Stimulated activated memory B cell treated with anti-CD40 and anti-IgM and Interleukin-4, amounts not matched to agents 10 μg/mL and 1 μg/mL and 100 μg/mL, for 72 hours (primary cell): ENCODE results near the gene MRPL17.
A peak's percentile ranks its signal among the peaks of the same experiment; 100 is the strongest.

ENCODE experiments used
- ATAC-seq: fragments of 150-1000 bp; cut with Tn5 transposase; 2 replicates; pipeline ENCODE4 v1.10.0; 2021
- H3K27ac Mint-ChIP-seq: one replicate; pipeline ENCODE4 v1.8.0; 2022; ENCODE audit warnings: mild to moderate bottlenecking, mixed read lengths
- H3K27me3 Mint-ChIP-seq: one replicate; pipeline ENCODE4 v1.8.0; 2022; ENCODE audit warnings: mixed read lengths
- H3K36me3 Mint-ChIP-seq: one replicate; pipeline ENCODE4 v1.8.0; 2022; ENCODE audit warnings: mixed read lengths
- H3K4me1 Mint-ChIP-seq: one replicate; pipeline ENCODE4 v1.8.0; 2022; ENCODE audit warnings: mixed read lengths
- H3K4me3 Mint-ChIP-seq: one replicate; pipeline ENCODE4 v1.8.0; 2022; ENCODE audit warnings: mild to moderate bottlenecking, moderate library complexity, mixed read lengths
- H3K9me3 Mint-ChIP-seq: one replicate; pipeline ENCODE4 v1.8.0; 2022; ENCODE audit warnings: mixed read lengths

The MRPL17 gene

DNA sequence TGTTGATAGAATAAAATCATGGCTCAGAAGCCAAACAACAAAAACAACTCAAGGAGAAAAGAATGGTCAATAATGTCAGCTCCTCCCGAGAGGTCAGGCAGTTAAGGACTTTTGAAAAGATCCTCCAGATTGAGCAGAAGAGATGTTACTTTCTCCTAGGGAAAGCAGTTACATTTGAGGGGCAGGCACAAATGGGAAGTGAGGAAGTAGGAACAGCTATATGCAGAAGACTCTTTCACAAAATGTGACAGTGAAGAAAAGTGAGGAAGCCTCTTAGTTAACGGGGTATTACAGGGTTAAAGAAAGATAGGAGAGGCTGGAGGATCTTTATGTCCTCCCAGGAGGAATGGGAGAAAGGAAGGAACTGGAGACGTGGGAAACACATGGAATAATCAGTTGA, 31.0 kb downstream of the MRPL17 start:
- Mint-ChIP-seq H3K27me3 (peaks cover 15% of the 10 kb centered on the region), H3K9me3 (no peaks in the 10 kb centered on the region), H3K4me3 (no peak overlapping the region), H3K27ac (no peak overlapping the region), H3K4me1 (peaks cover 10% of the 10 kb centered on the region), H3K36me3 (peaks cover 8% of the 10 kb centered on the region)
- no peak for ATAC-seq

GRCh38 chr11:6650980-6651379, 32.2 kb downstream of the MRPL17 start:
- H3K4me3 Mint-ChIP-seq = no peak overlapping the region
- peaks cover 4% of the 10 kb centered on the region for H3K27me3 Mint-ChIP-seq
- H3K4me1 Mint-ChIP-seq = peaks cover 2% of the 10 kb centered on the region
- H3K36me3 Mint-ChIP-seq = peaks cover 1% of the 10 kb centered on the region
- H3K27ac Mint-ChIP-seq = no peak overlapping the region
- no peaks in the 10 kb centered on the region for H3K9me3 Mint-ChIP-seq
- ATAC-seq = no peak

DNA sequence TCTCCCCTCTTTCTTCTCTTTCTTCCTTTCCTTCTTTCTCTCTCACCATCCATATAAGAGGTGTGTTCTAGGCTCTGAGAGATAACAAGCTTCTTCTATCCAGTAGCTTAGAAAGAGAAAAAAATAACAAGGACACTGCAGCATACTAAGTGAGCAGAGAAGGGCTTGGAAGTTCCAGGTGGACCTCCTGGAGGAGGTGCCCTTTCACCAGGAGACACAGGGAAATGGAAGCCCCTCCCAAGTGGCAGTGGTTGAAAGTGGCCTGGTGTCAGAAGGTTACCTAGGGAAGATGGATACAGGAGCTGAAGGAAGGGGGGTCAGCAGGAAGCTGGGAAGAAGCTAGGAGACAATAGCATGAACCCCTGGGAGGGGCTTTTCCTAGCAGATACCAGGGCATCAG, 33.0 kb downstream of the MRPL17 start:
- H3K27ac Mint-ChIP-seq = no peak overlapping the region

DNA sequence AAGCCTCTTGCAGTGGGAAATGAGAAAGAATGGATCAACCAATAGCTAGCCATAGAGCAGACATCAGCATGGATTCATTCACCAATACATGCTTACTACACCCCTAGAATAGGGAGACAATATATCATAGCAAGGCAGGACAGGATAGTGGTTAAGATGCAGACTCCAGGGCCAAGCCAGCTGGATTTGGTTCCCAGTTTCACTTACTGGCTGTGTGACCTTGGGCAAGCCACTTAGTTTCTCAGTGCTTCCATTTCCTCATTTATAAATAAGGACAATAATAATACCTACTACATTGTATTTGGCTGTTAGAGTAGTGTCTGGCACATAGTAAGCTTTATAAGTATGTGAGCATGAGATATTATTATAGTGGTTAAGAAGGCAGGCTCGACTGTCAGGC, 34.6 kb downstream of the MRPL17 start:
- no peak for ATAC-seq
- Mint-ChIP-seq H3K4me1 (no peaks in the 10 kb centered on the region), H3K27ac (no peak overlapping the region), H3K36me3 (no peaks in the 10 kb centered on the region), H3K9me3 (no peaks in the 10 kb centered on the region), H3K27me3 (no peaks in the 10 kb centered on the region), H3K4me3 (no peak overlapping the region)

More for the DNA sequence above, 33.0 kb downstream of the MRPL17 start:
- no peaks in the 10 kb centered on the region for H3K36me3 Mint-ChIP-seq
- ATAC-seq = no peak
- no peak overlapping the region for H3K4me3 Mint-ChIP-seq
- no peaks in the 10 kb centered on the region for H3K27me3 Mint-ChIP-seq
- H3K9me3 Mint-ChIP-seq = no peaks in the 10 kb centered on the region
- no peaks in the 10 kb centered on the region for H3K4me1 Mint-ChIP-seq

DNA sequence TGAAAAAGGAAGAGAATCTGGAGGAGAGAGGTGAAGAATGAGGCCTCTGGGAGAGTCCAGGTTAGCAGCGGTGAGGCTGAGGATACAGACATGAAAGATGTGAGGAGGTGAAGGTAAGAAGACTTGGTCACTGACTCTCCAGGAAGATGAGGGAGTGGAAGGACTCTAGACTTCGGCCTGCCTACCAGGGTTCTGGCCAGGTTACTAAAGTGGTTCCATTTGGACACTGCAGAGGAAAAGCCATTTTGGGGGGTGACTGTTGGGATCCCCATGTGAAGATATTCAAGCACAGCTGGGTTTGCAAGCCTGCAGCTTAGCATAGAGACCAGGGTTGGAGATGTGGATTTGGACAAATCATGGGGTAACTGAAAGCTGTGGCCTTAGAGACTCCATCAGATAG, 35.3 kb downstream of the MRPL17 start:
- Mint-ChIP-seq H3K27ac (no peak overlapping the region), H3K27me3 (no peaks in the 10 kb centered on the region), H3K4me3 (no peak overlapping the region), H3K4me1 (no peaks in the 10 kb centered on the region), H3K36me3 (no peaks in the 10 kb centered on the region), H3K9me3 (no peaks in the 10 kb centered on the region)
- no peak for ATAC-seq

GRCh38 chr11:6646918-6647679, 36.0 kb downstream of the MRPL17 start:
- H3K36me3 Mint-ChIP-seq = no peaks in the 10 kb centered on the region
- peak; percentile 91 for ATAC-seq
- H3K27me3 Mint-ChIP-seq = no peaks in the 10 kb centered on the region
- no peaks in the 10 kb centered on the region for H3K9me3 Mint-ChIP-seq
- no peak overlapping the region for H3K4me3 Mint-ChIP-seq
- no peak overlapping the region for H3K27ac Mint-ChIP-seq
- no peaks in the 10 kb centered on the region for H3K4me1 Mint-ChIP-seq

- Mint-ChIP-seq H3K4me1 (no peaks in the 10 kb centered on the region), H3K27ac (no peak overlapping the region), H3K36me3 (no peaks in the 10 kb centered on the region), H3K4me3 (no peak overlapping the region), H3K9me3 (no peaks in the 10 kb centered on the region), H3K27me3 (no peaks in the 10 kb centered on the region)
- peak; percentile 17 for ATAC-seq
Measured at GRCh38 chr11:6646576-6646917, 36.6 kb downstream of the MRPL17 start.

GRCh38 chr11:6646071-6646470, 37.1 kb downstream of the MRPL17 start:
- no peaks in the 10 kb centered on the region for H3K36me3 Mint-ChIP-seq
- no peak overlapping the region for H3K27ac Mint-ChIP-seq
- H3K9me3 Mint-ChIP-seq = no peaks in the 10 kb centered on the region
- peak; percentile 64 for ATAC-seq
- no peaks in the 10 kb centered on the region for H3K27me3 Mint-ChIP-seq
- H3K4me3 Mint-ChIP-seq = no peak overlapping the region
- no peaks in the 10 kb centered on the region for H3K4me1 Mint-ChIP-seq

- H3K4me1 Mint-ChIP-seq = peaks cover 6% of the 10 kb centered on the region
- H3K9me3 Mint-ChIP-seq = no peaks in the 10 kb centered on the region
- no peak for ATAC-seq
- H3K4me3 Mint-ChIP-seq = no peak overlapping the region
- H3K27ac Mint-ChIP-seq = no peak overlapping the region
- H3K36me3 Mint-ChIP-seq = no peaks in the 10 kb centered on the region
- no peaks in the 10 kb centered on the region for H3K27me3 Mint-ChIP-seq
Measured at GRCh38 chr11:6642957-6643356, 40.2 kb downstream of the MRPL17 start.

GRCh38 chr11:6640985-6641701, 42.0 kb downstream of the MRPL17 start:
- no peaks in the 10 kb centered on the region for H3K9me3 Mint-ChIP-seq
- no peaks in the 10 kb centered on the region for H3K36me3 Mint-ChIP-seq
- no peak overlapping the region for H3K27ac Mint-ChIP-seq
- peaks cover 6% of the 10 kb centered on the region for H3K4me1 Mint-ChIP-seq
- H3K4me3 Mint-ChIP-seq = no peak overlapping the region
- H3K27me3 Mint-ChIP-seq = no peaks in the 10 kb centered on the region
- ATAC-seq = no peak

DNA sequence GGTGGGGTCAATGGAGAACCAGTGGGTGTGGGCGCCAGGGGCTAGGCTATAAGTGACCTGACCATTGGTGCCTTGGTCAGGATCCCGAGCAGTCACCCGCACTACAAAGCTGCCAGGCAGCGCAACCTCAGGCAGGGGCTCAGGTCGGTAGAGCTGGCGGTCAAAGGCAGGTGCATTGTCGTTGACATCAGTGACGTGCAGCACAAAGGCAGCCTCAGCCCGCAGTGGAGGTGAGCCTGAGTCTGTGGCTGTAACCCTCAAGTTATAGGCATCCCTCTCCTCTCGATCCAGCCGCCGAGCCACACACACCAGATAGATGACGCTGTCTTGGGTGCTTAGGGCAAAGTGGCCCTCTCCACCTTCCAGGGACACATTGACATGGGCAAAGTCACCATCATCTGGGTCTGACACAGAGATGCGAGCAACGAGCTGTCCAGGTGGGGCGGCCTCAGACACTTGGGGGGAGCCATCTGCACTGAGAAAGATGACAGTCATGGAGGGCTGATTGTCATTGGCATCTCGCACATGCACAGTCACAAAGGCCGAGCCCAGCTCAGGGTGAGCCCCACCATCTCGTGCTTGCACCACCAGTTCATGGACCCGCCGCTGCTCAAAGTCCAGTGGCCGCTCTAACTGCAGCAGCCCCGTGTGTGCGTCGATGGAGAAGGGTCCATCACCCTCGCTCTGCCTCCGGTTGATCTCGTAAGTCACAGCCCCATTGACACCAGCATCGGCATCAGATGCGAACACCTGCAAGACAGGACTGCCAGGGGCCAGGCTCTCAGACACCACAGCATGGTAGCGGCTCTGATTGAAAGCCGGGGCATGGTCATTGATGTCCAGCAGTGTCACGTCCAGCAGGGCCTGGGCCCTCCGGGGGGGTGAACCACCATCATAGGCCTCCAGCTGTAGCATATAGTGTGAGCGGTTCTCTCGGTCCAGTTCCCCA, 42.8 kb downstream of the MRPL17 start:
- no peaks in the 10 kb centered on the region for H3K36me3 Mint-ChIP-seq
- ATAC-seq = no peak
- H3K27me3 Mint-ChIP-seq = no peaks in the 10 kb centered on the region
- H3K27ac Mint-ChIP-seq = no peak overlapping the region
- no peaks in the 10 kb centered on the region for H3K9me3 Mint-ChIP-seq
- H3K4me3 Mint-ChIP-seq = no peak overlapping the region
- H3K4me1 Mint-ChIP-seq = peaks cover 6% of the 10 kb centered on the region

GRCh38 chr11:6638429-6638828, 44.7 kb downstream of the MRPL17 start:
- Mint-ChIP-seq H3K4me3 (no peak overlapping the region), H3K27ac (no peak overlapping the region), H3K36me3 (no peaks in the 10 kb centered on the region), H3K9me3 (no peaks in the 10 kb centered on the region), H3K4me1 (peaks cover 6% of the 10 kb centered on the region), H3K27me3 (no peaks in the 10 kb centered on the region)
- no peak for ATAC-seq

GRCh38 chr11:6637871-6638270, 45.3 kb downstream of the MRPL17 start:
- no peak overlapping the region for H3K4me3 Mint-ChIP-seq
- H3K27ac Mint-ChIP-seq = no peak overlapping the region
- H3K27me3 Mint-ChIP-seq = no peaks in the 10 kb centered on the region
- H3K36me3 Mint-ChIP-seq = no peaks in the 10 kb centered on the region
- no peak for ATAC-seq
- H3K9me3 Mint-ChIP-seq = no peaks in the 10 kb centered on the region
- peaks cover 6% of the 10 kb centered on the region for H3K4me1 Mint-ChIP-seq

GRCh38 chr11:6636480-6636879, 46.7 kb downstream of the MRPL17 start:
- H3K36me3 Mint-ChIP-seq = no peaks in the 10 kb centered on the region
- no peaks in the 10 kb centered on the region for H3K27me3 Mint-ChIP-seq
- peaks cover 6% of the 10 kb centered on the region for H3K4me1 Mint-ChIP-seq
- H3K27ac Mint-ChIP-seq = no peak overlapping the region
- H3K4me3 Mint-ChIP-seq = no peak overlapping the region
- no peaks in the 10 kb centered on the region for H3K9me3 Mint-ChIP-seq
- no peak for ATAC-seq
